ENCODE data around the gene NOTCH2.
A peak's percentile ranks its signal among the peaks of the same experiment; 100 is the strongest.

Gene NOTCH2

GRCh38 chr1:119987112-119987511 lies 82.3 kb downstream of the NOTCH2 start:
- no peak overlapping the region for H4K5ac ChIP-seq (ENCODE audit: low read length)
- no peaks in the 10 kb centered on the region for H3K79me2 ChIP-seq (ENCODE audit: control insufficient read depth, insufficient read depth, low read length)
- no peak overlapping the region for H3K4ac ChIP-seq (ENCODE audit: low read depth, low read length)
- no peak overlapping the region for H3K18ac ChIP-seq (ENCODE audit: low read length)
- H2BK120ac ChIP-seq (ENCODE audit: low read depth, low read length), result no peak overlapping the region
- no peak overlapping the region for H2AK5ac ChIP-seq (ENCODE audit: low read length)
- H2BK5ac ChIP-seq (ENCODE audit: low read length), result no peak overlapping the region
- no peaks in the 10 kb centered on the region for H3K79me1 ChIP-seq (ENCODE audit: low read length)
- H3K27me3 ChIP-seq (ENCODE audit: insufficient read depth, low read length, poor library complexity), result no peaks in the 10 kb centered on the region
- H3K4me2 ChIP-seq (ENCODE audit: low read length), result no peak overlapping the region
- WGBS (ENCODE audit: extremely low coverage, insufficient coverage, low lambda C conversion rate), result no CpG with 5 or more reads among the region's 2 CpGs
- H3K56ac ChIP-seq (ENCODE audit: low read length), result no peak overlapping the region
- H3K4me3 ChIP-seq (ENCODE audit: low read length), result no peak overlapping the region
- no peak overlapping the region for H2BK15ac ChIP-seq (replicated peaks; ENCODE audit: low read depth)
- no peak overlapping the region for H4K8ac ChIP-seq (ENCODE audit: low read depth, low read length)
- DNase-seq, result peak; percentile 6
- no peak overlapping the region for H3K27ac ChIP-seq (ENCODE audit: low read depth, low read length)
- H3K36me3 ChIP-seq (ENCODE audit: control insufficient read depth, insufficient read depth, low read length), result no peaks in the 10 kb centered on the region
- no peak overlapping the region for H3K23ac ChIP-seq (ENCODE audit: low read length)
- peaks cover 2% of the 10 kb centered on the region for H3K4me1 ChIP-seq (ENCODE audit: control insufficient read depth, low read depth, low read length)
- no peak overlapping the region for H3K9ac ChIP-seq (ENCODE audit: low read length)

- Histone ChIP-seq H2AK5ac (ENCODE audit: low read length) (no peak overlapping the region), H3K27me3 (ENCODE audit: insufficient read depth, low read length, poor library complexity) (no peaks in the 10 kb centered on the region), H3K9ac (ENCODE audit: low read length) (no peak overlapping the region), H2BK5ac (ENCODE audit: low read length) (no peak overlapping the region), H3K79me2 (ENCODE audit: control insufficient read depth, insufficient read depth, low read length) (no peaks in the 10 kb centered on the region), H3K18ac (ENCODE audit: low read length) (no peak overlapping the region), H3K56ac (ENCODE audit: low read length) (no peak overlapping the region), H4K8ac (ENCODE audit: low read depth, low read length) (no peak overlapping the region), H4K5ac (ENCODE audit: low read length) (no peak overlapping the region), H3K23ac (ENCODE audit: low read length) (no peak overlapping the region), H3K4me1 (ENCODE audit: control insufficient read depth, low read depth, low read length) (peaks cover 2% of the 10 kb centered on the region), H3K4ac (ENCODE audit: low read depth, low read length) (no peak overlapping the region), H3K27ac (ENCODE audit: low read depth, low read length) (no peak overlapping the region), H2BK120ac (ENCODE audit: low read depth, low read length) (no peak overlapping the region), H2BK15ac (replicated peaks; ENCODE audit: low read depth) (no peak overlapping the region), H3K79me1 (ENCODE audit: low read length) (no peaks in the 10 kb centered on the region), H3K36me3 (ENCODE audit: control insufficient read depth, insufficient read depth, low read length) (no peaks in the 10 kb centered on the region), H3K4me2 (ENCODE audit: low read length) (no peak overlapping the region), H3K4me3 (ENCODE audit: low read length) (no peak overlapping the region)
- no peak for DNase-seq
- no CpG with 5 or more reads among the region's 3 CpGs for WGBS (ENCODE audit: extremely low coverage, insufficient coverage, low lambda C conversion rate)
Observed at GRCh38 chr1:119986007-119986497, 83.4 kb downstream of the NOTCH2 start.

GRCh38 chr1:119984771-119985170 lies 84.7 kb downstream of the NOTCH2 start:
- WGBS (ENCODE audit: extremely low coverage, insufficient coverage, low lambda C conversion rate), result no CpG with 5 or more reads among the region's 1 CpG
- no peaks in the 10 kb centered on the region for H3K79me2 ChIP-seq (ENCODE audit: control insufficient read depth, insufficient read depth, low read length)
- no peak overlapping the region for H3K9ac ChIP-seq (ENCODE audit: low read length)
- no peak overlapping the region for H3K4me3 ChIP-seq (ENCODE audit: low read length)
- H2AK5ac ChIP-seq (ENCODE audit: low read length), result no peak overlapping the region
- no peaks in the 10 kb centered on the region for H3K79me1 ChIP-seq (ENCODE audit: low read length)
- H4K8ac ChIP-seq (ENCODE audit: low read depth, low read length), result no peak overlapping the region
- H3K23ac ChIP-seq (ENCODE audit: low read length), result no peak overlapping the region
- H3K36me3 ChIP-seq (ENCODE audit: control insufficient read depth, insufficient read depth, low read length), result no peaks in the 10 kb centered on the region
- no peak overlapping the region for H4K5ac ChIP-seq (ENCODE audit: low read length)
- H3K4me1 ChIP-seq (ENCODE audit: control insufficient read depth, low read depth, low read length), result peaks cover 2% of the 10 kb centered on the region
- H3K56ac ChIP-seq (ENCODE audit: low read length), result no peak overlapping the region
- no peak overlapping the region for H3K27ac ChIP-seq (ENCODE audit: low read depth, low read length)
- H3K18ac ChIP-seq (ENCODE audit: low read length), result no peak overlapping the region
- H2BK120ac ChIP-seq (ENCODE audit: low read depth, low read length), result no peak overlapping the region
- H3K4me2 ChIP-seq (ENCODE audit: low read length), result no peak overlapping the region
- peak; percentile 22 for DNase-seq
- H3K4ac ChIP-seq (ENCODE audit: low read depth, low read length), result no peak overlapping the region
- no peak overlapping the region for H2BK5ac ChIP-seq (ENCODE audit: low read length)
- no peak overlapping the region for H2BK15ac ChIP-seq (replicated peaks; ENCODE audit: low read depth)
- H3K27me3 ChIP-seq (ENCODE audit: insufficient read depth, low read length, poor library complexity), result no peaks in the 10 kb centered on the region

- H2BK15ac ChIP-seq (replicated peaks; ENCODE audit: low read depth), result no peak overlapping the region
- H4K8ac ChIP-seq (ENCODE audit: low read depth, low read length), result peak overlapping the region; percentile 65
- no peak overlapping the region for H2BK120ac ChIP-seq (ENCODE audit: low read depth, low read length)
- H3K4me1 ChIP-seq (ENCODE audit: control insufficient read depth, low read depth, low read length), result peaks cover 2% of the 10 kb centered on the region
- no peak overlapping the region for H2AK5ac ChIP-seq (ENCODE audit: low read length)
- no peak overlapping the region for H3K4me3 ChIP-seq (ENCODE audit: low read length)
- no peaks in the 10 kb centered on the region for H3K79me2 ChIP-seq (ENCODE audit: control insufficient read depth, insufficient read depth, low read length)
- no peaks in the 10 kb centered on the region for H3K79me1 ChIP-seq (ENCODE audit: low read length)
- no peak overlapping the region for H3K4ac ChIP-seq (ENCODE audit: low read depth, low read length)
- H3K36me3 ChIP-seq (ENCODE audit: control insufficient read depth, insufficient read depth, low read length), result no peaks in the 10 kb centered on the region
- H2BK5ac ChIP-seq (ENCODE audit: low read length), result no peak overlapping the region
- no CpG with 5 or more reads among the region's 1 CpG for WGBS (ENCODE audit: extremely low coverage, insufficient coverage, low lambda C conversion rate)
- H3K9ac ChIP-seq (ENCODE audit: low read length), result no peak overlapping the region
- H3K4me2 ChIP-seq (ENCODE audit: low read length), result no peak overlapping the region
- no peak overlapping the region for H3K27ac ChIP-seq (ENCODE audit: low read depth, low read length)
- no peak overlapping the region for H3K23ac ChIP-seq (ENCODE audit: low read length)
- no peaks in the 10 kb centered on the region for H3K27me3 ChIP-seq (ENCODE audit: insufficient read depth, low read length, poor library complexity)
- DNase-seq, result no peak
- no peak overlapping the region for H3K56ac ChIP-seq (ENCODE audit: low read length)
- no peak overlapping the region for H4K5ac ChIP-seq (ENCODE audit: low read length)
- H3K18ac ChIP-seq (ENCODE audit: low read length), result no peak overlapping the region
Observed at GRCh38 chr1:119981986-119982815, 87.3 kb downstream of the NOTCH2 start.

GRCh38 chr1:119981496-119981895 lies 88.0 kb downstream of the NOTCH2 start:
- Histone ChIP-seq H3K9ac (ENCODE audit: low read length) (no peak overlapping the region), H3K4me3 (ENCODE audit: low read length) (no peak overlapping the region), H3K4me2 (ENCODE audit: low read length) (no peak overlapping the region), H3K4ac (ENCODE audit: low read depth, low read length) (no peak overlapping the region), H2BK5ac (ENCODE audit: low read length) (no peak overlapping the region), H3K79me1 (ENCODE audit: low read length) (no peaks in the 10 kb centered on the region), H2BK15ac (replicated peaks; ENCODE audit: low read depth) (no peak overlapping the region), H4K5ac (ENCODE audit: low read length) (no peak overlapping the region), H3K56ac (ENCODE audit: low read length) (no peak overlapping the region), H3K18ac (ENCODE audit: low read length) (no peak overlapping the region), H4K8ac (ENCODE audit: low read depth, low read length) (no peak overlapping the region), H2AK5ac (ENCODE audit: low read length) (no peak overlapping the region), H3K4me1 (ENCODE audit: control insufficient read depth, low read depth, low read length) (peaks cover 2% of the 10 kb centered on the region), H3K27ac (ENCODE audit: low read depth, low read length) (no peak overlapping the region), H3K27me3 (ENCODE audit: insufficient read depth, low read length, poor library complexity) (no peaks in the 10 kb centered on the region), H3K23ac (ENCODE audit: low read length) (no peak overlapping the region), H2BK120ac (ENCODE audit: low read depth, low read length) (no peak overlapping the region), H3K36me3 (ENCODE audit: control insufficient read depth, insufficient read depth, low read length) (no peaks in the 10 kb centered on the region), H3K79me2 (ENCODE audit: control insufficient read depth, insufficient read depth, low read length) (no peaks in the 10 kb centered on the region)
- no peak for DNase-seq
- WGBS (ENCODE audit: extremely low coverage, insufficient coverage, low lambda C conversion rate), result no CpG with 5 or more reads among the region's 5 CpGs
